Keratinocyte (primary cell): Measurements from ENCODE around the gene SRSF4. TPM values are rescaled to one million over a fixed set of nuclear protein-coding genes. Genes with fewer than 3 reads are reported as not detected.

ENCODE experiments used
- DNase-seq: peaks from one replicate; pipeline ENCODE4 v3.0.0-alpha.2; 2011; ENCODE audit warnings: low read depth, missing footprints, low spot score
- FAIRE-seq: peaks from 2 replicates; lab custom pipeline; 2011; peaks lifted over from hg19 to GRCh38; lab: Jason Lieb, UNC
- H2AFZ ChIP-seq: 2 replicates; pipeline ENCODE4 v1.6.0; 2012; ENCODE audit warnings: low read length, control low read depth, inconsistent platforms; ENCODE audit not compliant: control insufficient read depth
- H3K27ac ChIP-seq: 2 replicates; pipeline ENCODE4 v1.5.1; 2011; ENCODE audit warnings: low read length; ENCODE audit not compliant: control insufficient read depth, insufficient read depth
- H3K27me3 ChIP-seq: 3 replicates; pipeline ENCODE4 v1.6.0; 2011; ENCODE audit warnings: low read length; ENCODE audit not compliant: control insufficient read depth, insufficient read depth; ENCODE audit errors: extremely low read depth
- H3K36me3 ChIP-seq, 2 experiments: 2 replicates in 1 of 2; 3 replicates in 1 of 2; pipeline ENCODE4 v1.5.1; 2011; ENCODE audit warnings: low read length in 2 of 2, mild to moderate bottlenecking in 1 of 2; ENCODE audit not compliant: control insufficient read depth in 2 of 2, insufficient read depth in 2 of 2; ENCODE audit errors: extremely low read depth in 1 of 2
- H3K4me1 ChIP-seq: 3 replicates; pipeline ENCODE4 v1.5.1; 2011; ENCODE audit warnings: low read length; ENCODE audit not compliant: control insufficient read depth, insufficient read depth; ENCODE audit errors: extremely low read depth
- H3K4me2 ChIP-seq: 3 replicates; pipeline ENCODE4 v1.6.0; 2011; ENCODE audit warnings: low read depth, low read length; ENCODE audit not compliant: control insufficient read depth, insufficient read depth; ENCODE audit errors: extremely low read depth
- H3K4me3 ChIP-seq, 3 experiments: fragments of 200-600 bp in 1 of 3; sonication (generic) in 1 of 3; 2 replicates in 2 of 3; 3 replicates in 1 of 3; pipeline ENCODE4 v1.5.1; 2011 to 2016; ENCODE audit warnings: low read length in 3 of 3, mild to moderate bottlenecking in 3 of 3, control low read depth in 2 of 3, inconsistent platforms in 1 of 3, low read depth in 1 of 3, mixed read lengths in 1 of 3, mixed run types in 1 of 3, moderate library complexity in 1 of 3; ENCODE audit not compliant: control insufficient read depth in 2 of 3, insufficient read depth in 2 of 3; ENCODE audit errors: extremely low read depth in 1 of 3
- H3K79me2 ChIP-seq: 2 replicates; pipeline ENCODE4 v1.6.0; 2012; ENCODE audit warnings: low read length; ENCODE audit not compliant: control insufficient read depth, insufficient read depth
- H3K9ac ChIP-seq: 3 replicates; pipeline ENCODE4 v1.6.0; 2011; ENCODE audit warnings: low read length; ENCODE audit not compliant: control insufficient read depth, insufficient read depth; ENCODE audit errors: extremely low read depth
- H3K9me1 ChIP-seq: 3 replicates; pipeline ENCODE4 v1.6.0; 2011; ENCODE audit warnings: low read length; ENCODE audit not compliant: control insufficient read depth, insufficient read depth; ENCODE audit errors: extremely low read depth
- H3K9me3 ChIP-seq: 2 replicates; pipeline ENCODE4 v1.5.1; 2012; ENCODE audit warnings: low read depth, low read length; ENCODE audit not compliant: control insufficient read depth
- H4K20me1 ChIP-seq: 3 replicates; pipeline ENCODE4 v1.6.0; 2011; ENCODE audit warnings: low read length; ENCODE audit not compliant: control insufficient read depth, insufficient read depth; ENCODE audit errors: extremely low read depth
- EZH2 ChIP-seq: IDR thresholded peaks from one replicate; pipeline ENCODE4 v1.6.1; 2012; ENCODE audit warnings: inconsistent platforms, mild to moderate bottlenecking, low read length, moderate library complexity
- dilution Hi-C: fragments of 300-500 bp; cut with MboI; formaldehyde crosslinking; loops from one replicate; pipeline ENCODE4 v1.7.0; 2020; ENCODE audit warnings: low sequenced_read_pairs; ENCODE audit not compliant: extremely low pct_ligation_motif_present
- polyA minus RNA-seq, 3 experiments: library from RNA; depleted of rRNA, polyadenylated mRNA; stranded (reverse); fragments of >200 nt; gene quantifications; 1 replicate in 1 of 3; 2 replicates in 1 of 3; 3 replicates in 1 of 3; pipeline ENCODE4 v1.2.3, GENCODE V29; 2011
- polyA plus RNA-seq, 5 experiments: library from polyadenylated mRNA; depleted of rRNA in 3 of 5; stranded (reverse) in 3 of 5; stranded (forward) in 1 of 5; unstranded in 1 of 5; fragments of >200 nt; gene quantifications; 1 replicate in 1 of 5; 2 replicates in 3 of 5; 3 replicates in 1 of 5; pipeline versions ENCODE4 v1.2.1 to v1.2.3, GENCODE V29; 2011 to 2012; ENCODE audit warnings: missing spikeins in 2 of 5, low read depth in 1 of 5, low replicate concordance in 1 of 5
- TF ChIP-seq, protein P1 (sequence below), 3 experiments: IDR thresholded peaks in 1 of 3; conservative IDR thresholded peaks in 1 of 3; optimal IDR thresholded peaks in 1 of 3; 2 replicates in 2 of 3; 3 replicates in 1 of 3; pipeline versions ENCODE3 to v1.5.1; 2011; ENCODE audit warnings: low read length in 3 of 3, mild to moderate bottlenecking in 3 of 3, moderate library complexity in 2 of 3, control low read depth in 1 of 3, inconsistent platforms in 1 of 3; ENCODE audit not compliant: insufficient read depth in 2 of 3; ENCODE audit errors: extremely low read depth in 1 of 3

Gene SRSF4
- polyA plus RNA-seq (26.8 to 63.2 TPM (median 51.0 TPM) in 3 replicates), polyA minus RNA-seq (14.8 to 41.8 TPM (median 15.6 TPM) in 3 replicates)
- polyA plus RNA-seq (2011; ENCODE audit: low read depth), result 135 TPM
- 39.2 and 42.5 TPM in 2 replicates for polyA plus RNA-seq (2011; cell fraction: cytosol; rRNA removed)
- polyA plus RNA-seq (2011; cell fraction: nucleus; rRNA removed), result 89.0 and 94.1 TPM in 2 replicates
- 60.2 and 62.4 TPM in 2 replicates for polyA plus RNA-seq (2012; ENCODE audit: low replicate concordance)
- 18.8 TPM for polyA minus RNA-seq (2011; cell fraction: cytosol; rRNA and poly(A)+ RNA removed)
- polyA minus RNA-seq (2011; cell fraction: nucleus; rRNA and poly(A)+ RNA removed), result 20.7 and 34.7 TPM in 2 replicates

- dilution Hi-C loops, result no loop called here
- H3K27me3 ChIP-seq, result no peaks in the 10 kb centered on the region
These were observed at the start of gene SRSF4 for GRCh38 chr1:29181413-29182225. TSS of gene SRSF4 (minus strand) at chr1:29181900. CDS start at chr1:29181752, 148 bp downstream.

GRCh38 chr1:29230553-29231378 is 49.1 kb upstream of the SRSF4 start, which contains the start of gene MECR:
TSS of gene MECR (minus strand) at chr1:29230934. CDS start at chr1:29230906, 28 bp downstream.
- Histone ChIP-seq H3K9ac (peak within 1 kb of the TSS; percentile 93), H2AFZ (peak within 1 kb of the TSS; percentile 90), H3K4me1 (peaks cover 13% of the 10 kb centered on the region), H4K20me1 (no peaks in the 10 kb centered on the region), H3K4me2 (peak within 1 kb of the TSS; percentile 93), H3K27ac (peak within 1 kb of the TSS; percentile 83), H3K36me3 (peaks cover 0 to 6% of the 10 kb centered on the region in 2 experiments), H3K27me3 (no peaks in the 10 kb centered on the region), H3K4me3 (peak within 1 kb of the TSS; percentile 84 to 95 (median 91)), H3K79me2 (peaks cover 24% of the 10 kb centered on the region), H3K9me3 (no peaks in the 10 kb centered on the region), H3K9me1 (no peaks in the 10 kb centered on the region)
- TF ChIP-seq, protein P1, sequence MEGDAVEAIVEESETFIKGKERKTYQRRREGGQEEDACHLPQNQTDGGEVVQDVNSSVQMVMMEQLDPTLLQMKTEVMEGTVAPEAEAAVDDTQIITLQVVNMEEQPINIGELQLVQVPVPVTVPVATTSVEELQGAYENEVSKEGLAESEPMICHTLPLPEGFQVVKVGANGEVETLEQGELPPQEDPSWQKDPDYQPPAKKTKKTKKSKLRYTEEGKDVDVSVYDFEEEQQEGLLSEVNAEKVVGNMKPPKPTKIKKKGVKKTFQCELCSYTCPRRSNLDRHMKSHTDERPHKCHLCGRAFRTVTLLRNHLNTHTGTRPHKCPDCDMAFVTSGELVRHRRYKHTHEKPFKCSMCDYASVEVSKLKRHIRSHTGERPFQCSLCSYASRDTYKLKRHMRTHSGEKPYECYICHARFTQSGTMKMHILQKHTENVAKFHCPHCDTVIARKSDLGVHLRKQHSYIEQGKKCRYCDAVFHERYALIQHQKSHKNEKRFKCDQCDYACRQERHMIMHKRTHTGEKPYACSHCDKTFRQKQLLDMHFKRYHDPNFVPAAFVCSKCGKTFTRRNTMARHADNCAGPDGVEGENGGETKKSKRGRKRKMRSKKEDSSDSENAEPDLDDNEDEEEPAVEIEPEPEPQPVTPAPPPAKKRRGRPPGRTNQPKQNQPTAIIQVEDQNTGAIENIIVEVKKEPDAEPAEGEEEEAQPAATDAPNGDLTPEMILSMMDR (optimal IDR thresholded peaks at IDR 0.05 in 1 of 3, IDR thresholded peaks at IDR 0.05 in 1 of 3, conservative IDR thresholded peaks at IDR 0.05 in 1 of 3; ENCODE audit: extremely low read depth in 1 of 3, insufficient read depth in 2 of 3, low read length in 3 of 3), result peak in 1 of 3 experiments; percentile 45
- TF ChIP-seq EZH2, result no peak
- no peak for FAIRE-seq
- dilution Hi-C loops, result loop anchor here (25.0 kb wide), 1 partner anchor 132 kb away; no protein-coding TSS in a partner anchor
- DNase-seq, result peak; percentile 58

More at GRCh38 chr1:29181413-29182225, at the start of gene SRSF4:
- DNase-seq (peak; percentile 86), FAIRE-seq (peak; percentile 73)
- Histone ChIP-seq H4K20me1 (peaks cover 26% of the 10 kb centered on the region), H3K36me3 (peaks cover 3 to 19% of the 10 kb centered on the region in 2 experiments), H3K79me2 (peaks cover 49% of the 10 kb centered on the region), H3K27ac (peak within 1 kb of the TSS; percentile 93), H2AFZ (peak within 1 kb of the TSS; percentile 97), H3K4me1 (peaks cover 31% of the 10 kb centered on the region), H3K4me2 (peak within 1 kb of the TSS; percentile 100), H3K9me3 (no peaks in the 10 kb centered on the region), H3K9ac (peak within 1 kb of the TSS; percentile 98), H3K9me1 (peaks cover 3% of the 10 kb centered on the region), H3K4me3 (peak within 1 kb of the TSS; percentile 86 to 97 (median 90))
- no peak for TF ChIP-seq EZH2
- TF ChIP-seq, protein P1 (optimal IDR thresholded peaks at IDR 0.05 in 1 of 3, IDR thresholded peaks at IDR 0.05 in 1 of 3, conservative IDR thresholded peaks at IDR 0.05 in 1 of 3; ENCODE audit: extremely low read depth in 1 of 3, insufficient read depth in 2 of 3, low read length in 3 of 3), result peak; percentile 65 to 93 (median 77)
